Caco-2 (cell line): ENCODE data around the gene AK9. TPM values are rescaled to one million over a fixed set of nuclear protein-coding genes. Genes with fewer than 3 reads are reported as not detected.
"Not testable (repeated sequence)": the region's sequence is repeated elsewhere in the genome, so short reads cannot be mapped to it uniquely, and the experiment has no call there.

Source experiments
- BruUV-seq: library from RNA; stranded (reverse); fragments of 400-500 nt; replicated peaks from 2 replicates; lab custom pipeline; 2021; lab: Mats Ljungman, UMichigan
- CTCF ChIA-PET: fragments of 300-600 bp; sonication (Branson Sonifier 250); formaldehyde crosslinking; loops from one replicate; lab custom pipeline; 2022; ENCODE audit warnings: antibody characterized with exemption; lab: Charles Lee
- POLR2A ChIA-PET: fragments of 300-600 bp; sonication (Branson Sonifier 250); formaldehyde crosslinking; loops from one replicate; lab custom pipeline; 2022; ENCODE audit warnings: antibody characterized with exemption; lab: Charles Lee
- DNase-seq, 2 experiments: peaks; one replicate each; pipeline versions ENCODE4 v3.0.0 to v3.0.0-alpha.2; 2020 to 2022
- H3K27me3 ChIP-seq: replicated peaks from 2 replicates; pipeline ENCODE4 v1.6.0; 2011; ENCODE audit warnings: low read length; ENCODE audit not compliant: control insufficient read depth, insufficient read depth
- H3K36me3 ChIP-seq: 2 replicates; pipeline ENCODE4 v1.5.1; 2011; ENCODE audit warnings: low read length; ENCODE audit not compliant: control insufficient read depth, insufficient read depth
- H3K4me1 ChIP-seq: fragments of 250-450 bp; sonication (Bioruptor Pico); 2 replicates; pipeline ENCODE4 v1.5.1; 2020; ENCODE audit warnings: mild to moderate bottlenecking
- H3K4me3 ChIP-seq: 2 replicates; pipeline ENCODE4 v1.5.1; 2011; ENCODE audit warnings: low read depth, mild to moderate bottlenecking, control low read depth, low read length
- H3K9me3 ChIP-seq: fragments of 250-450 bp; sonication (Bioruptor Pico); 2 replicates; pipeline ENCODE4 v1.5.1; 2020; ENCODE audit warnings: mild to moderate bottlenecking, moderate library complexity
- H3K27ac Mint-ChIP-seq: one replicate; pipeline ENCODE4 v1.8.0; 2022; ENCODE audit warnings: mixed read lengths; ENCODE audit not compliant: unreplicated experiment
- H3K27me3 Mint-ChIP-seq: one replicate; pipeline ENCODE4 v1.8.0; 2022; ENCODE audit warnings: mixed read lengths; ENCODE audit not compliant: insufficient read depth, unreplicated experiment
- H3K36me3 Mint-ChIP-seq: one replicate; pipeline ENCODE4 v1.8.0; 2022; ENCODE audit warnings: mild to moderate bottlenecking, mixed read lengths; ENCODE audit not compliant: insufficient read depth, unreplicated experiment
- H3K4me1 Mint-ChIP-seq: one replicate; pipeline ENCODE4 v1.8.0; 2022; ENCODE audit warnings: low read depth, mixed read lengths; ENCODE audit not compliant: unreplicated experiment
- H3K4me3 Mint-ChIP-seq: one replicate; pipeline ENCODE4 v1.8.0; 2022; ENCODE audit warnings: mild to moderate bottlenecking, moderate library complexity, mixed read lengths; ENCODE audit not compliant: unreplicated experiment
- H3K9me3 Mint-ChIP-seq: one replicate; pipeline ENCODE4 v1.8.0; 2022; ENCODE audit warnings: mixed read lengths; ENCODE audit not compliant: unreplicated experiment
- CTCF ChIP-seq, 2 experiments: fragments of 200-600 bp in 1 of 2; IDR thresholded peaks; 1 replicate in 1 of 2; 2 replicates in 1 of 2; pipeline versions ENCODE4 v1.5.1 to v1.8.0; 2011 to 2022; ENCODE audit warnings: antibody characterized with exemption in 1 of 2, control low read depth in 1 of 2, inconsistent platforms in 1 of 2, low read depth in 1 of 2, low read length in 1 of 2, mild to moderate bottlenecking in 1 of 2, moderate library complexity in 1 of 2; ENCODE audit not compliant: insufficient read depth in 1 of 2, severe bottlenecking in 1 of 2, unreplicated experiment in 1 of 2
- intact Hi-C: fragments of 100-400 bp; cut with micrococcal nuclease; formaldehyde crosslinking; loops from one replicate; pipeline ENCODE4 v1.10.0; 2022; ENCODE audit not compliant: unreplicated experiment
- total RNA-seq: library from RNA; stranded (reverse); gene quantifications from 2 replicates; pipeline ENCODE4 v1.2.3, GENCODE V29; 2022

The AK9 gene
- total RNA-seq, 1 experiment from 2014 or later = 3.4 TPM

GRCh38 chr6:109714611-109715010, 23.6 kb upstream of the AK9 start:
- H3K36me3 Mint-ChIP-seq = peaks cover 7% of the 10 kb centered on the region
- H3K4me3 Mint-ChIP-seq = no peak overlapping the region
- Histone ChIP-seq H3K27me3 (no peaks in the 10 kb centered on the region), H3K9me3 (0 out of 2 replicates have a peak, but pooled peaks cover under 1% of the 10 kb centered on the region), H3K36me3 (no peaks in the 10 kb centered on the region), H3K4me1 (no peaks in the 10 kb centered on the region), H3K4me3 (no peak overlapping the region)
- ChIA-PET POLR2A (no interaction called here), CTCF (interaction anchor here (0.5 kb wide), 1 partner anchor 110 kb away, joined by 3 read pairs; no protein-coding TSS in a partner anchor)
- H3K27ac Mint-ChIP-seq = no peak overlapping the region
- no peak for TF ChIP-seq CTCF (IDR thresholded peaks at IDR 0.05; ENCODE audit: insufficient read depth in 1 of 2, low read depth in 1 of 2, low read length in 1 of 2, severe bottlenecking in 1 of 2, unreplicated experiment in 1 of 2)
- intact Hi-C loops = no loop called here
- no peaks in the 10 kb centered on the region for H3K4me1 Mint-ChIP-seq
- no TSS peak for BruUV-seq
- H3K27me3 Mint-ChIP-seq = no peaks in the 10 kb centered on the region
- no peak for DNase-seq
- peaks cover 5% of the 10 kb centered on the region for H3K9me3 Mint-ChIP-seq

GRCh38 chr6:109714166-109714565, 23.2 kb upstream of the AK9 start:
- Mint-ChIP-seq H3K27ac (no peak overlapping the region), H3K27me3 (no peaks in the 10 kb centered on the region), H3K4me3 (no peak overlapping the region), H3K9me3 (peaks cover 9% of the 10 kb centered on the region), H3K4me1 (no peaks in the 10 kb centered on the region), H3K36me3 (peaks cover 3% of the 10 kb centered on the region)
- no peak for TF ChIP-seq CTCF (IDR thresholded peaks at IDR 0.05; ENCODE audit: insufficient read depth in 1 of 2, low read depth in 1 of 2, low read length in 1 of 2, severe bottlenecking in 1 of 2, unreplicated experiment in 1 of 2)
- Histone ChIP-seq H3K4me1 (no peaks in the 10 kb centered on the region), H3K36me3 (no peaks in the 10 kb centered on the region), H3K4me3 (no peak overlapping the region), H3K27me3 (no peaks in the 10 kb centered on the region), H3K9me3 (0 out of 2 replicates have a peak, but pooled peaks cover 2% of the 10 kb centered on the region)
- DNase-seq = no peak
- no TSS peak for BruUV-seq
- ChIA-PET POLR2A (no interaction called here), CTCF (interaction anchor here (0.5 kb wide), 1 partner anchor 110 kb away, joined by 3 read pairs; no protein-coding TSS in a partner anchor)
- intact Hi-C loops = no loop called here

- intact Hi-C loops = no loop called here
- Histone ChIP-seq H3K4me3 (no peak overlapping the region), H3K27me3 (no peaks in the 10 kb centered on the region), H3K36me3 (no peaks in the 10 kb centered on the region), H3K9me3 (0 out of 2 replicates have a peak, but pooled peaks cover 2% of the 10 kb centered on the region), H3K4me1 (no peaks in the 10 kb centered on the region)
- no peak overlapping the region for H3K4me3 Mint-ChIP-seq
- no peaks in the 10 kb centered on the region for H3K4me1 Mint-ChIP-seq
- no peaks in the 10 kb centered on the region for H3K27me3 Mint-ChIP-seq
- no peaks in the 10 kb centered on the region for H3K36me3 Mint-ChIP-seq
- no peak for TF ChIP-seq CTCF (IDR thresholded peaks at IDR 0.05; ENCODE audit: insufficient read depth in 1 of 2, low read depth in 1 of 2, low read length in 1 of 2, severe bottlenecking in 1 of 2, unreplicated experiment in 1 of 2)
- peaks cover 14% of the 10 kb centered on the region for H3K9me3 Mint-ChIP-seq
- ChIA-PET POLR2A (no interaction called here), CTCF (interaction anchor here (3.1 kb wide), 1 partner anchor 326 kb away, joined by 11 read pairs; no protein-coding TSS in a partner anchor)
- BruUV-seq = no TSS peak
- no peak overlapping the region for H3K27ac Mint-ChIP-seq
- no peak for DNase-seq
These were observed 22.1 kb upstream of the AK9 start for GRCh38 chr6:109713097-109713496.

GRCh38 chr6:109708099-109708498, 17.1 kb upstream of the AK9 start:
- H3K4me1 Mint-ChIP-seq, H3K9me3 ChIP-seq, H3K4me1 ChIP-seq, H3K36me3 Mint-ChIP-seq, DNase-seq, H3K4me3 ChIP-seq, BruUV-seq, H3K27me3 Mint-ChIP-seq, H3K36me3 ChIP-seq, H3K27ac Mint-ChIP-seq, POLR2A ChIA-PET, H3K4me3 Mint-ChIP-seq, CTCF ChIA-PET, H3K27me3 ChIP-seq: not testable (repeated sequence)
- intact Hi-C loops = loop anchor here (5.0 kb wide), 1 partner anchor 84 kb away; no protein-coding TSS in a partner anchor
- peaks cover 14% of the 10 kb centered on the region for H3K9me3 Mint-ChIP-seq
